Measurements from ENCODE around the gene STOX1.

STOX1 gene

DNA sequence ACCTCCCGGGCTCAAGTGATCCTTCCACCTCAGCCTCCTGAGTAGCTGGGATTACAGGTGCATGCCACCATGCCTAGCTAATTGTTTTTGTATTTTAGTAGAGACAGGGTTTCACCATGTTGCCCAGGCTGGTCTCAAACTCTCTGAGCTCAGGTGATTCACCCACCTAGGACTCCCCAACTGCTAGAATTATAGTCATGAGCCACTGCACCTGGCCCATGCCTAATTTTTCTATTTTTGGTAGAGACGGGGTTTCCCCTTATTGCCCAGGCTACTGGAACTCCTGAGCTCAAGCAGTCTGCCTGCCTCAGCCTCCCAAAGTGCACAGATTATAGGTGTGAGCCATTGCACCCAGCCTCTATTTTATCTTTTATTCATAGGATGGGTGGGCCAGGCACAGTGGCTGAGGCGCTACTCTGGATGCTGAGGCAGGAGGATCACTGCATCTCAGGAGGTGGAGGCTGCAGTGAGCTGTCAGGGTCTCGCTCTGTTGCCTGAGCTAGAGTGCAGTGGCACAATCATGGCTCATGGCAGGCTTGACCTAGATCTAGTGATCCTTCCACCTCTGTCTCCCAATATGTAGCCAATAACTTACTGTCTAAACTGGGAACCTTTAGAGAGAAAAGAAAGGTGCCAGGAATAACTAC is 31.3 kb upstream of the STOX1 start:
- Histone ChIP-seq H3K27me3 (ENCODE audit: insufficient read depth, poor library complexity, severe bottlenecking) (no peaks in the 10 kb centered on the region), H3K27ac (replicated peaks) (no peak overlapping the region), H3K4me3 (replicated peaks; ENCODE audit: insufficient read depth, low read length) (no peak overlapping the region)
- no peak for TF ChIP-seq SPI1 (IDR thresholded peaks at IDR 0.05; ENCODE audit: borderline replicate concordance, low read depth)
- TF ChIP-seq POLR2AphosphoS5 (IDR thresholded peaks at IDR 0.05; ENCODE audit: low read depth): no peak
- TF ChIP-seq GABPA (IDR thresholded peaks at IDR 0.05; ENCODE audit: low read depth): no peak
- TF ChIP-seq, protein P1, sequence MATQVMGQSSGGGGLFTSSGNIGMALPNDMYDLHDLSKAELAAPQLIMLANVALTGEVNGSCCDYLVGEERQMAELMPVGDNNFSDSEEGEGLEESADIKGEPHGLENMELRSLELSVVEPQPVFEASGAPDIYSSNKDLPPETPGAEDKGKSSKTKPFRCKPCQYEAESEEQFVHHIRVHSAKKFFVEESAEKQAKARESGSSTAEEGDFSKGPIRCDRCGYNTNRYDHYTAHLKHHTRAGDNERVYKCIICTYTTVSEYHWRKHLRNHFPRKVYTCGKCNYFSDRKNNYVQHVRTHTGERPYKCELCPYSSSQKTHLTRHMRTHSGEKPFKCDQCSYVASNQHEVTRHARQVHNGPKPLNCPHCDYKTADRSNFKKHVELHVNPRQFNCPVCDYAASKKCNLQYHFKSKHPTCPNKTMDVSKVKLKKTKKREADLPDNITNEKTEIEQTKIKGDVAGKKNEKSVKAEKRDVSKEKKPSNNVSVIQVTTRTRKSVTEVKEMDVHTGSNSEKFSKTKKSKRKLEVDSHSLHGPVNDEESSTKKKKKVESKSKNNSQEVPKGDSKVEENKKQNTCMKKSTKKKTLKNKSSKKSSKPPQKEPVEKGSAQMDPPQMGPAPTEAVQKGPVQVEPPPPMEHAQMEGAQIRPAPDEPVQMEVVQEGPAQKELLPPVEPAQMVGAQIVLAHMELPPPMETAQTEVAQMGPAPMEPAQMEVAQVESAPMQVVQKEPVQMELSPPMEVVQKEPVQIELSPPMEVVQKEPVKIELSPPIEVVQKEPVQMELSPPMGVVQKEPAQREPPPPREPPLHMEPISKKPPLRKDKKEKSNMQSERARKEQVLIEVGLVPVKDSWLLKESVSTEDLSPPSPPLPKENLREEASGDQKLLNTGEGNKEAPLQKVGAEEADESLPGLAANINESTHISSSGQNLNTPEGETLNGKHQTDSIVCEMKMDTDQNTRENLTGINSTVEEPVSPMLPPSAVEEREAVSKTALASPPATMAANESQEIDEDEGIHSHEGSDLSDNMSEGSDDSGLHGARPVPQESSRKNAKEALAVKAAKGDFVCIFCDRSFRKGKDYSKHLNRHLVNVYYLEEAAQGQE (IDR thresholded peaks at IDR 0.05; ENCODE audit: insufficient replicate concordance, low read depth): no peak
- TF ChIP-seq, protein P2, sequence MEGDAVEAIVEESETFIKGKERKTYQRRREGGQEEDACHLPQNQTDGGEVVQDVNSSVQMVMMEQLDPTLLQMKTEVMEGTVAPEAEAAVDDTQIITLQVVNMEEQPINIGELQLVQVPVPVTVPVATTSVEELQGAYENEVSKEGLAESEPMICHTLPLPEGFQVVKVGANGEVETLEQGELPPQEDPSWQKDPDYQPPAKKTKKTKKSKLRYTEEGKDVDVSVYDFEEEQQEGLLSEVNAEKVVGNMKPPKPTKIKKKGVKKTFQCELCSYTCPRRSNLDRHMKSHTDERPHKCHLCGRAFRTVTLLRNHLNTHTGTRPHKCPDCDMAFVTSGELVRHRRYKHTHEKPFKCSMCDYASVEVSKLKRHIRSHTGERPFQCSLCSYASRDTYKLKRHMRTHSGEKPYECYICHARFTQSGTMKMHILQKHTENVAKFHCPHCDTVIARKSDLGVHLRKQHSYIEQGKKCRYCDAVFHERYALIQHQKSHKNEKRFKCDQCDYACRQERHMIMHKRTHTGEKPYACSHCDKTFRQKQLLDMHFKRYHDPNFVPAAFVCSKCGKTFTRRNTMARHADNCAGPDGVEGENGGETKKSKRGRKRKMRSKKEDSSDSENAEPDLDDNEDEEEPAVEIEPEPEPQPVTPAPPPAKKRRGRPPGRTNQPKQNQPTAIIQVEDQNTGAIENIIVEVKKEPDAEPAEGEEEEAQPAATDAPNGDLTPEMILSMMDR (IDR thresholded peaks at IDR 0.05; ENCODE audit: insufficient read depth, low read length): no peak
- no peak for DNase-seq (ENCODE audit: low read depth in 1 of 2, low spot score in 1 of 2)

DNA sequence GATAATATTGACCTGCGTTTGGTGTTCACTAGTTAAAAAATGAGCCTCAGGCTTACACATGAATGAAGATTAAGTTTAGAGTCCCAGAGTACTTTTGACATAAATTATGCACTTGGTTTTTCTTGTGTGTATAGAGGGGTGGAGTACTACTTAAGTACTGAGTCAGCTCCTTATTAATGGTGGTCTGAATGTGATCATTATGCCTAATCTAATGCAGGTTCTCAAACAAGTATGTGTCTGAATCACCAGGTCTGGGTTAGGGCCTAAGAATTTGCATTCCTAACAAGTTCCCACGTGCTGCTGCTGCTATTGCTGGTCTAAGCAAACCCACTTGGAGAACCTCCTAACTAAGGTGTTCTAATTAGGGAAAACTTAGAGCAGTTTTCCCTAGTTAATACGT is 30.7 kb upstream of the STOX1 start:
- Histone ChIP-seq H3K4me3 (replicated peaks; ENCODE audit: insufficient read depth, low read length) (no peak overlapping the region), H3K27me3 (ENCODE audit: insufficient read depth, poor library complexity, severe bottlenecking) (no peaks in the 10 kb centered on the region), H3K27ac (replicated peaks) (no peak overlapping the region)
- DNase-seq (ENCODE audit: low read depth in 1 of 2, low spot score in 1 of 2): no peak
- TF ChIP-seq, protein P1 (IDR thresholded peaks at IDR 0.05; ENCODE audit: insufficient replicate concordance, low read depth): no peak
- TF ChIP-seq, protein P2 (IDR thresholded peaks at IDR 0.05; ENCODE audit: insufficient read depth, low read length): no peak
- TF ChIP-seq POLR2AphosphoS5 (IDR thresholded peaks at IDR 0.05; ENCODE audit: low read depth) (no peak), SPI1 (IDR thresholded peaks at IDR 0.05; ENCODE audit: borderline replicate concordance, low read depth) (no peak), GABPA (IDR thresholded peaks at IDR 0.05; ENCODE audit: low read depth) (no peak)

DNA sequence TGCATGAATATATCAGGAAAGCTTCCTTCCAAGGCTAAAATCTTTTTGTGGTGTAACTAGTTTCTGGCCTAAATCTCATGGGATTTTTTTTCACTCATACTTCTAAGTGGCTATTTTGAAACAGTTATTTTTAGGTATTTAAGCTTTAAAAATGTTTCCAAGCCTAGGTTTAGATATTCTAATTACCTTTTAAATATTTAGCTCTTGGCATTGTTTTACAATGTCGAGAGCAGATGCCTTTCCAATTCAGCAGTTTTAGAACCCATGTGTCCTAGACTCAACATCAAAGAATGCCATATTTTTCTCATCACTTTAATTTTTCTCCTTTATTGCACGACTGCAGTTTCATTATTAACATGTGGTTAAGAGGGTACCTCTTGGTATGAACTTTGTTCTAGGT is 27.1 kb upstream of the STOX1 start:
- no peak overlapping the region for H3K27ac ChIP-seq (replicated peaks)
- DNase-seq (ENCODE audit: low read depth in 1 of 2, low spot score in 1 of 2): no peak
- no peaks in the 10 kb centered on the region for H3K27me3 ChIP-seq (ENCODE audit: insufficient read depth, poor library complexity, severe bottlenecking)
- H3K4me3 ChIP-seq (replicated peaks; ENCODE audit: insufficient read depth, low read length): no peak overlapping the region
- TF ChIP-seq GABPA (IDR thresholded peaks at IDR 0.05; ENCODE audit: low read depth): no peak
- TF ChIP-seq, protein P2 (IDR thresholded peaks at IDR 0.05; ENCODE audit: insufficient read depth, low read length): no peak
- TF ChIP-seq POLR2AphosphoS5 (IDR thresholded peaks at IDR 0.05; ENCODE audit: low read depth): no peak
- no peak for TF ChIP-seq SPI1 (IDR thresholded peaks at IDR 0.05; ENCODE audit: borderline replicate concordance, low read depth)
- TF ChIP-seq, protein P1 (IDR thresholded peaks at IDR 0.05; ENCODE audit: insufficient replicate concordance, low read depth): no peak

Measured in HL-60 (cell line).